HG02642 (cell line): ENCODE measurements around the gene ZNF433.
A peak's percentile ranks its signal among the peaks of the same experiment; 100 is the strongest.
"Not testable (repeated sequence)": the region's sequence is repeated elsewhere in the genome, so short reads cannot be mapped to it uniquely, and the experiment has no call there.

Experiments
- ATAC-seq: cut with Tn5 transposase; IDR thresholded peaks from one replicate; pipeline ENCODE4 v1.9.1; 2021; ENCODE audit warnings: mild to moderate bottlenecking; ENCODE audit not compliant: unreplicated experiment, poor library complexity

The ZNF433 gene

GRCh38 chr19:12035220-12036172 lies at the start of gene ZNF433:
ZNF433 (minus strand) TSS chr19:12035679; CDS start chr19:12035539, 140 bp downstream.
- ATAC-seq = peak; percentile 97

GRCh38 chr19:12083336-12083735 lies 47.9 kb upstream of the ZNF433 start:
- not testable (repeated sequence) for ATAC-seq

- ATAC-seq = no peak
These were observed 41.9 kb upstream of the ZNF433 start for GRCh38 chr19:12077375-12077774.

- not testable (repeated sequence) for ATAC-seq
These were observed 40.9 kb upstream of the ZNF433 start for GRCh38 chr19:12076331-12076730.

- ATAC-seq = no peak
These were observed 40.2 kb upstream of the ZNF433 start for GRCh38 chr19:12075538-12076139.

GRCh38 chr19:12064590-12065538 lies 29.4 kb upstream of the ZNF433 start, which contains the start of gene ZNF844:
ZNF844 (plus strand) TSS chr19:12064731; CDS start chr19:12064874, 143 bp downstream.
- peak; percentile 90 for ATAC-seq

GRCh38 chr19:12055784-12056183 lies 20.3 kb upstream of the ZNF433 start:
- no peak for ATAC-seq

GRCh38 chr19:12052497-12053169 lies 17.2 kb upstream of the ZNF433 start, which contains the start of gene ZNF878:
ZNF878 (minus strand) TSS chr19:12052961; CDS start chr19:12052801, 160 bp downstream.
- ATAC-seq = peak; percentile 93

- ATAC-seq = no peak
These were observed 16.6 kb upstream of the ZNF433 start for GRCh38 chr19:12052091-12052496.

- no peak for ATAC-seq
These were observed 12.4 kb upstream of the ZNF433 start for GRCh38 chr19:12047868-12048267.

- ATAC-seq = no peak
These were observed 8.4 kb upstream of the ZNF433 start for GRCh38 chr19:12043752-12044422.

- no peak for ATAC-seq
These were observed 7.4 kb upstream of the ZNF433 start for GRCh38 chr19:12042893-12043292.

GRCh38 chr19:12034620-12035019 lies 859 bp downstream of the ZNF433 start:
- no peak for ATAC-seq

- no peak for ATAC-seq
These were observed 1.3 kb downstream of the ZNF433 start for GRCh38 chr19:12034198-12034597.

GRCh38 chr19:12015753-12016116 lies 19.7 kb downstream of the ZNF433 start:
- ATAC-seq = no peak

GRCh38 chr19:12015015-12015752 lies 20.3 kb downstream of the ZNF433 start:
- ATAC-seq = no peak

GRCh38 chr19:12000152-12000981 lies 35.1 kb downstream of the ZNF433 start:
- no peak for ATAC-seq

- no peak for ATAC-seq
These were observed 40.3 kb downstream of the ZNF433 start for GRCh38 chr19:11995174-11995573.
